GM10266 (cell line): ENCODE results near the gene ACVR1.

Source experiments
- DNase-seq: peaks from one replicate; pipeline ENCODE4 v3.0.0; 2012; ENCODE audit errors: extremely low spot score
- CTCF ChIP-seq: IDR thresholded peaks from 2 replicates; pipeline ENCODE4 v1.5.1; 2012; ENCODE audit warnings: mild to moderate bottlenecking, low read depth; ENCODE audit not compliant: control insufficient read depth, insufficient read depth; ENCODE audit errors: missing control alignments

Gene ACVR1

DNA sequence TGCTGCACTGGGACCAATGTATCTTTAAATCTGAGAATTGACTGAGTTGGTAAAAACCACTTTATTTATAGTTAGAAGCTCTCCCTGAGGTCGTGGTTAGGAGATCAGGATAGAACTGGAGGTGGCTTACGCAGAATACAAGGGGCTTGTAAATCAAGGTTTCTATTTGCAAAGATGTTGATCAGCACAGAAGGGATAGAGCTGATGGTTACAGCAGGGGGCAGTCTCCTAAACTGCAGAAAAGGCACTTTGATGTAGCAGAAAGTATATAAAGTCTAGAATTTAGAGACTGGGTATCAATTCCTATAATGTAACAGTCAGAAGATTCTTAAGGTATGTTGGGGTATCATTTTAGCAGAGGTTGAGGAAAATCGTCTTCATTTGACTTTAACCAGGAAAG is 25.2 kb upstream of the ACVR1 start:
- DNase-seq: no peak
- peak; percentile 36 for TF ChIP-seq CTCF

DNA sequence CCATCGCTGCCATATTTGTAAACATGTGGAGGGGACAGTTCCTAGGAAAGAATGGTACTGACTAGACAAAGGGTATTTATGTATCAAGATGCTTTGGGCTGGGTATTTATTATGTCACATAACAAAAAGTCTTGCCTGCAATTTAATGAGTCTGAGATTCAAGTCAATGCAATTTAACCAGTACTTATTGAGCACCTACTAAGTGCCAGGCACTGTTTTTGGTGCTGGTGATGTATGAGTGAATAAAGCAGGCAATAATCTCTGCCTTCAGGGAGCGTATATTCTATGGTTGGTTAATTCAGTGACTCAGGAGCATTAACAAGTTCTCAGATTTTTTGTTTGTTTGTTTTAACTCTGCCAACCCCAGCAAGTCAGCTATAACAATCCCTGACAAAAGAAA is 24.6 kb upstream of the ACVR1 start:
- DNase-seq: no peak
- no peak for TF ChIP-seq CTCF

DNA sequence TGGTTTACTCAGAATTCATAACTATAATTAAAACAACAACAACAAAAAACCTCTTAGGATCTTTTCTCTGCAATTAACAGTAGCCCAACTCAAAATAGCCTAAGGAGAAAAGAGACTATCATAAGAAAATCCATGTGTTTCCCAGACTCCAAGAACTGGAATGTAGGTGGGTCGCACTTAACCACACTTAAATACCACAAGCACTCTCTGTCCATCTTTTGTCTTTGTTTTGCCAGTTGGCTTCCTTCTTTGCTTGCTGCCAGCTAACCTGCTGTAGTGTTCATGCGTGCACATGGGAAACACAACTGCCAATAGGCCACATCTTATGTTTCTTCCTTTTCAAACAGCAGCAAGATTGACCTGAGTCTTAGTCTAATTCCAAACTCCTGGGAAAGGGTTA is 24.1 kb upstream of the ACVR1 start:
- TF ChIP-seq CTCF: no peak
- DNase-seq: no peak

DNA sequence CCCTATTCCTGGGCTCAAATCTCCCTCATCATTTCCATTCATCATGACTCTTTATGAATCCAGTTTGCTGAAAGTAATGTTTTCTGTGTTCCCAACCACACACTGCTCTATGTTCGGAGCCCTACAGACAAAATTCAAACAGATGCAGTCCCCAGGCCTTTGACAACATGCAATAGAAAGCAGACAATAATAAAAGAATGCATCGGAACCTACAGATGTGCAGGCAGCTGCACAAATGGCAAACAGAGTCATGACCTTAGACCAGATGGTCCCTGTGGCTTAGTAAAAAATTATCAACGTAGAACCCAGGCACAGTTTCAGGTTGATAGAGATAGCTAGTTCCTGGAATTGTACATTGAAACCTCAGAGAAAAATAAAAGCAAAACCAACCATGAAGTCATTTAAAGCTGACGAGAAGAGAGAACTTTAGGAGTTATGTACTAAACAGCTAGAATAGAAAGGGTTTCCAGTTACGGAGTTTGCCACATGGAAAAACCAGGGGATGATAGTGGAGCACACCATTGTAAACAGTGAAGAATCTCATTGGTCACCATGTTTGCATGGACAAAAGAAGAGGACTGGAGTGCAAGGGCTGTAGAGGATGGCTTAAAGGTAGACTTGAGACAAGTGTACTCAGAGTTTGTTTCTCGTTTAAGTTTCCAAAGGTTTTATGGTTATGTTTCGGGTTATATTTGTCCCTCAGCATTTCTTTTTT is 23.2 kb upstream of the ACVR1 start:
- DNase-seq: no peak
- TF ChIP-seq CTCF: no peak

- no peak for TF ChIP-seq CTCF
Measured at GRCh38 chr2:157898591-157898996, 22.5 kb upstream of the ACVR1 start.

GRCh38 chr2:157897106-157897971 is 21.2 kb upstream of the ACVR1 start:
- TF ChIP-seq CTCF: no peak
- DNase-seq: no peak

More at GRCh38 chr2:157898591-157898996, 22.5 kb upstream of the ACVR1 start:
- no peak for DNase-seq

DNA sequence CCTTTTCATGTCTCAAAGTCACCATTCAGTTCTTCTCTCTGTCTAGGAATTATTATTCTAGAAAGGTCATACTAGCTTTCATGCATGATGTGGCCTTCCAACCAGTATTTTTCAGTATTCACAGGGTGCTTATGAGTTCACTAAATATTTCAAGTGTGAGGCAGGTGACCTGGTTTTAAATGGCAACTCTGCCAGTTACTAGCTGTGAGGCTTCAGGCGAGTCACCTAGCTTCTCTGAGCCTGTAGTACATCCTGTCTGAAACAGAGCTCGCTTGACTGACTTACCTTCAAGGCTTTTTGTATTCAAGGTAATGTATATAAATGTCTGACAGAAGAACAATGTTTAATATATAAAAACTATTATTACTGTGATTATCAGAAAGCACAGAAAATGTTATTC is 19.4 kb upstream of the ACVR1 start:
- DNase-seq: no peak
- no peak for TF ChIP-seq CTCF
